ENCODE measurements around the gene SELPLG. TPM values are rescaled to one million over a fixed set of nuclear protein-coding genes. Genes with fewer than 3 reads are reported as not detected.
"Not testable (repeated sequence)": the region's sequence is repeated elsewhere in the genome, so short reads cannot be mapped to it uniquely, and the experiment has no call there.

Gene SELPLG
- total RNA-seq, 1 donor from 2014 or later = 4.3 TPM

GRCh38 chr12:108619369-108620160 lies 14.1 kb downstream of the SELPLG start:
- no peak for DNase-seq (ENCODE audit: low spot score)

GRCh38 chr12:108618953-108619274 lies 14.8 kb downstream of the SELPLG start:
- DNase-seq (ENCODE audit: low spot score) = not testable (repeated sequence)

- peak; percentile 73 for DNase-seq (ENCODE audit: low spot score)
These were observed 15.4 kb downstream of the SELPLG start for GRCh38 chr12:108618079-108618952.

- no peak for DNase-seq (ENCODE audit: low spot score)
These were observed 16.5 kb downstream of the SELPLG start for GRCh38 chr12:108616941-108617858.

- no peak for DNase-seq (ENCODE audit: low spot score)
These were observed 17.3 kb downstream of the SELPLG start for GRCh38 chr12:108616359-108616758.

- no peak for DNase-seq (ENCODE audit: low spot score)
These were observed 17.8 kb downstream of the SELPLG start for GRCh38 chr12:108615918-108616317.

GRCh38 chr12:108614639-108615038 lies 19.1 kb downstream of the SELPLG start:
- DNase-seq (ENCODE audit: low spot score) = no peak

GRCh38 chr12:108614041-108614440 lies 19.7 kb downstream of the SELPLG start:
- DNase-seq (ENCODE audit: low spot score) = no peak

GRCh38 chr12:108613548-108613947 lies 20.1 kb downstream of the SELPLG start:
- no peak for DNase-seq (ENCODE audit: low spot score)

GRCh38 chr12:108612788-108613282 lies 20.9 kb downstream of the SELPLG start:
- DNase-seq (ENCODE audit: low spot score) = no peak

GRCh38 chr12:108611884-108612415 lies 21.7 kb downstream of the SELPLG start:
- no peak for DNase-seq (ENCODE audit: low spot score)

- no peak for DNase-seq (ENCODE audit: low spot score)
These were observed 22.7 kb downstream of the SELPLG start for GRCh38 chr12:108610856-108611605.

- no peak for DNase-seq (ENCODE audit: low spot score)
These were observed 23.3 kb downstream of the SELPLG start for GRCh38 chr12:108610336-108610815.

GRCh38 chr12:108609537-108610335 lies 24.0 kb downstream of the SELPLG start:
- DNase-seq (ENCODE audit: low spot score) = peak; percentile 77

GRCh38 chr12:108608616-108609015 lies 25.1 kb downstream of the SELPLG start:
- DNase-seq (ENCODE audit: low spot score) = no peak

GRCh38 chr12:108607981-108608600 lies 25.6 kb downstream of the SELPLG start:
- no peak for DNase-seq (ENCODE audit: low spot score)

- DNase-seq (ENCODE audit: low spot score) = no peak
These were observed 27.2 kb downstream of the SELPLG start for GRCh38 chr12:108606492-108606891.

GRCh38 chr12:108605690-108606406 lies 27.8 kb downstream of the SELPLG start:
- DNase-seq (ENCODE audit: low spot score) = no peak
